GM12891 (cell line): Measurements from ENCODE around the gene CA12.

ENCODE experiments used
- PAX5 ChIP-seq: IDR thresholded peaks from 2 replicates; pipeline ENCODE4 v1.6.1; 2011; ENCODE audit warnings: low read length, moderate library complexity, mild to moderate bottlenecking; ENCODE audit not compliant: insufficient read depth, severe bottlenecking
- POLR2A ChIP-seq: IDR thresholded peaks from 2 replicates; pipeline ENCODE4 v1.6.1; 2011; ENCODE audit warnings: low read depth, low read length, control low read depth
- POLR2AphosphoS5 ChIP-seq: IDR thresholded peaks from 2 replicates; pipeline ENCODE4 v1.6.1; 2011; ENCODE audit warnings: low read depth, low read length, control low read depth
- POU2F2 ChIP-seq: IDR thresholded peaks from 2 replicates; pipeline ENCODE4 v1.6.1; 2011; ENCODE audit warnings: low read depth, mild to moderate bottlenecking, control low read depth, low read length, moderate library complexity
- SPI1 ChIP-seq: IDR thresholded peaks from 2 replicates; pipeline ENCODE4 v1.6.1; 2011; ENCODE audit warnings: low read depth, low read length, control low read depth
- TAF1 ChIP-seq: IDR thresholded peaks from 2 replicates; pipeline ENCODE4 v1.6.1; 2011; ENCODE audit warnings: low read depth, low read length, control low read depth

GRCh38 chr15:63405159-63405558 is 23.5 kb upstream of the CA12 start:
- no peak for TF ChIP-seq SPI1
- no peak for TF ChIP-seq POLR2A
- no peak for TF ChIP-seq POLR2AphosphoS5
- no peak for TF ChIP-seq TAF1
- no peak for TF ChIP-seq PAX5
- TF ChIP-seq POU2F2: no peak
